Natural killer cell (primary cell): ENCODE data around the gene AFG3L2. TPM values are rescaled to one million over a fixed set of nuclear protein-coding genes. Genes with fewer than 3 reads are reported as not detected.
"Not testable (repeated sequence)": the region's sequence is repeated elsewhere in the genome, so short reads cannot be mapped to it uniquely, and the experiment has no call there.

ENCODE experiments used
- ATAC-seq, 3 donors: fragments of 150-1000 bp in 2 of 3; fragments of 200-7000 bp in 1 of 3; cut with Tn5 transposase; 1 replicate in 1 of 3; 2 replicates in 2 of 3; pipeline ENCODE4 v1.10.0; 2021; ENCODE audit warnings: mild to moderate bottlenecking in 2 of 3, moderate library complexity in 2 of 3
- DNase-seq, 2 donors: peaks; one replicate each; pipeline versions ENCODE4 v3.0.0 to v3.0.0-alpha.2; 2013 to 2021; ENCODE audit warnings: mixed read lengths in 1 of 2
- H3K27ac ChIP-seq: one replicate; pipeline ENCODE4 v1.5.1; 2013; ENCODE audit warnings: mild to moderate bottlenecking, low read length
- H3K27me3 ChIP-seq: one replicate; pipeline ENCODE4 v1.6.1; 2013; ENCODE audit warnings: low read length; ENCODE audit not compliant: control insufficient read depth, insufficient read depth
- H3K36me3 ChIP-seq: one replicate; pipeline ENCODE4 v1.6.1; 2013; ENCODE audit warnings: low read length; ENCODE audit not compliant: control insufficient read depth, insufficient read depth
- H3K4me1 ChIP-seq: one replicate; pipeline ENCODE4 v1.6.1; 2013; ENCODE audit warnings: low read length; ENCODE audit not compliant: control insufficient read depth, insufficient read depth
- H3K4me3 ChIP-seq: one replicate; pipeline ENCODE4 v1.5.1; 2013; ENCODE audit warnings: low read length
- H3K9me3 ChIP-seq: one replicate; pipeline ENCODE4 v1.6.1; 2013; ENCODE audit warnings: low read length; ENCODE audit not compliant: control insufficient read depth, insufficient read depth
- H3K27ac Mint-ChIP-seq, 2 donors: one replicate each; pipeline ENCODE4 v1.8.0; 2022; ENCODE audit warnings: mild to moderate bottlenecking in 2 of 2, mixed read lengths in 2 of 2, moderate library complexity in 1 of 2
- H3K27me3 Mint-ChIP-seq, 2 donors: one replicate each; pipeline ENCODE4 v1.8.0; 2022; ENCODE audit warnings: low read depth in 2 of 2, mixed read lengths in 2 of 2
- H3K36me3 Mint-ChIP-seq: one replicate; pipeline ENCODE4 v1.8.0; 2022; ENCODE audit warnings: mixed read lengths
- H3K4me1 Mint-ChIP-seq, 2 donors: one replicate each; pipeline ENCODE4 v1.8.0; 2022; ENCODE audit warnings: mixed read lengths in 2 of 2
- H3K4me3 Mint-ChIP-seq: one replicate; pipeline ENCODE4 v1.8.0; 2022; ENCODE audit warnings: mild to moderate bottlenecking, moderate library complexity, mixed read lengths
- H3K9me3 Mint-ChIP-seq, 2 donors: one replicate each; pipeline ENCODE4 v1.8.0; 2022; ENCODE audit warnings: mixed read lengths in 2 of 2
- CTCF ChIP-seq: fragments of 200-600 bp; IDR thresholded peaks from one replicate; pipeline ENCODE4 v1.8.0; 2022; ENCODE audit warnings: antibody characterized with exemption
- WGBS: methylation state at CpG from one replicate; pipeline ENCODE4 v1.1.7; 2013; ENCODE audit warnings: missing lambda C conversion rate; ENCODE audit not compliant: insufficient coverage; 5-methylcytosine and 5-hydroxymethylcytosine counted together
- intact Hi-C: fragments of 100-400 bp; cut with micrococcal nuclease; formaldehyde crosslinking; loops from one replicate; pipeline ENCODE4 v1.14.2; 2022
- total RNA-seq, 4 donors: library from RNA; stranded (reverse); fragments of 120-200 nt in 1 of 4; gene quantifications; one replicate each; pipeline versions ENCODE4 v1.2.3 to v1.2.4, GENCODE V29; 2013 to 2022

The AFG3L2 gene
- total RNA-seq, 3 donors from 2014 or later (not counting 1 experiment from before 2014, with no cell fraction given), result 31.9 to 36.4 (median 35.9) TPM

- intact Hi-C loops, result loop anchor here (1.0 to 5.0 kb wide), 2 partner anchors 269 to 541 kb away; no protein-coding TSS in a partner anchor
- Histone ChIP-seq H3K4me3 (no peak overlapping the region), H3K4me1 (no peaks in the 10 kb centered on the region), H3K36me3 (no peaks in the 10 kb centered on the region), H3K9me3 (no peaks in the 10 kb centered on the region), H3K27me3 (peaks cover 2% of the 10 kb centered on the region), H3K27ac (no peak overlapping the region)
- no peak overlapping the region for H3K4me3 Mint-ChIP-seq
- no peaks in the 10 kb centered on the region for H3K4me1 Mint-ChIP-seq
- H3K27me3 Mint-ChIP-seq, result peaks cover 7 to 10% of the 10 kb centered on the region in 2 donors
- H3K27ac Mint-ChIP-seq, result no peak overlapping the region
- H3K9me3 Mint-ChIP-seq, result no peaks in the 10 kb centered on the region
- no peaks in the 10 kb centered on the region for H3K36me3 Mint-ChIP-seq
- 16% methylated on average over 9 of the region's 9 CpGs for WGBS
- peak; percentile 29 to 78 for DNase-seq
- TF ChIP-seq CTCF, result peak; percentile 71
- ATAC-seq, result peak; percentile 79 to 96 (median 89)
Measured at GRCh38 chr18:12391487-12392165, 14.6 kb upstream of the AFG3L2 start.

- ATAC-seq (no peak), DNase-seq (no peak)
- Histone ChIP-seq H3K9me3 (no peaks in the 10 kb centered on the region), H3K4me1 (no peaks in the 10 kb centered on the region), H3K27me3 (no peaks in the 10 kb centered on the region), H3K27ac (no peak overlapping the region), H3K36me3 (no peaks in the 10 kb centered on the region), H3K4me3 (no peak overlapping the region)
- Mint-ChIP-seq H3K27me3 (no peaks in the 10 kb centered on the region), H3K27ac (no peak overlapping the region), H3K9me3 (no peaks in the 10 kb centered on the region), H3K4me3 (no peak overlapping the region), H3K36me3 (no peaks in the 10 kb centered on the region), H3K4me1 (no peaks in the 10 kb centered on the region)
- no peak for TF ChIP-seq CTCF
- WGBS, result 97% methylated on average over 2 of the region's 3 CpGs
- intact Hi-C loops, result no loop called here
Measured at GRCh38 chr18:12388442-12388841, 11.4 kb upstream of the AFG3L2 start.

- H3K4me3 Mint-ChIP-seq, result no peak overlapping the region
- WGBS, result 85% methylated on average over 2 of the region's 2 CpGs
Measured at GRCh38 chr18:12384261-12384660, 7.2 kb upstream of the AFG3L2 start.

GRCh38 chr18:12383759-12384158 lies 6.7 kb upstream of the AFG3L2 start:
- H3K9me3 Mint-ChIP-seq, H3K27me3 Mint-ChIP-seq, H3K36me3 ChIP-seq, H3K4me1 ChIP-seq, DNase-seq, H3K27ac ChIP-seq, H3K4me3 ChIP-seq, H3K27me3 ChIP-seq, H3K4me3 Mint-ChIP-seq, H3K27ac Mint-ChIP-seq, ATAC-seq, intact Hi-C loops, H3K9me3 ChIP-seq, H3K36me3 Mint-ChIP-seq, H3K4me1 Mint-ChIP-seq: not testable (repeated sequence)
- WGBS, result 89% methylated on average over 5 of the region's 5 CpGs

More at GRCh38 chr18:12384261-12384660, 7.2 kb upstream of the AFG3L2 start:
- Histone ChIP-seq H3K4me3 (no peak overlapping the region), H3K27ac (no peak overlapping the region), H3K9me3 (no peaks in the 10 kb centered on the region), H3K4me1 (no peaks in the 10 kb centered on the region), H3K36me3 (no peaks in the 10 kb centered on the region), H3K27me3 (no peaks in the 10 kb centered on the region)
- intact Hi-C loops, result no loop called here
- Mint-ChIP-seq H3K27me3 (peaks cover 0 to 1% of the 10 kb centered on the region in 2 donors), H3K4me1 (no peaks in the 10 kb centered on the region), H3K36me3 (no peaks in the 10 kb centered on the region), H3K9me3 (peaks cover 0 to 3% of the 10 kb centered on the region in 2 donors), H3K27ac (no peak overlapping the region)
- ATAC-seq (no peak), DNase-seq (no peak)
- no peak for TF ChIP-seq CTCF

- ATAC-seq, H3K4me1 ChIP-seq, H3K9me3 Mint-ChIP-seq, DNase-seq, H3K27me3 ChIP-seq, H3K36me3 ChIP-seq, intact Hi-C loops, H3K9me3 ChIP-seq, H3K4me3 ChIP-seq, H3K27ac Mint-ChIP-seq, H3K27ac ChIP-seq, H3K36me3 Mint-ChIP-seq, H3K4me1 Mint-ChIP-seq, H3K4me3 Mint-ChIP-seq: not testable (repeated sequence)
- WGBS, result 98% methylated on average over 5 of the region's 7 CpGs
- H3K27me3 Mint-ChIP-seq, result peaks cover 0 to 10% of the 10 kb centered on the region in 2 donors
Measured at GRCh38 chr18:12382221-12382814, 5.3 kb upstream of the AFG3L2 start.

- H3K9me3 Mint-ChIP-seq, H3K36me3 Mint-ChIP-seq, H3K27me3 ChIP-seq, ATAC-seq, H3K9me3 ChIP-seq, H3K4me3 ChIP-seq, H3K27ac ChIP-seq, H3K36me3 ChIP-seq: not testable (repeated sequence)
- DNase-seq, result peak in 1 of 2 donors; percentile 10
- peaks cover 23% of the 10 kb centered on the region for H3K4me1 ChIP-seq
- Mint-ChIP-seq H3K27me3 (peaks cover 0 to 10% of the 10 kb centered on the region in 2 donors), H3K4me3 (peak overlapping the region; percentile 95), H3K4me1 (peaks cover 14 to 27% of the 10 kb centered on the region in 2 donors), H3K27ac (peak overlapping the region; percentile 89 to 93)
- intact Hi-C loops, result loop anchor here (5.0 to 10.0 kb wide), 4 partner anchors 324 to 759 kb away; partner anchors contain the start of genes CEP76, IMPA2, PSMG2 and PTPN2
- 74% methylated on average over 2 of the region's 5 CpGs for WGBS
Measured at GRCh38 chr18:12378198-12378558, 1.2 kb upstream of the AFG3L2 start.
